CD4-positive, alpha-beta T cell treated with Interleukin-17A for 4 hours (primary cell): ENCODE data around the gene AKAP5.
A peak's percentile ranks its signal among the peaks of the same experiment; 100 is the strongest.

Experiments used
- DNase-seq: peaks from one replicate; pipeline ENCODE4 v3.0.0-alpha.2; 2020; ENCODE audit warnings: mixed read lengths

The AKAP5 gene

GRCh38 chr14:64463195-64463594 is 2.1 kb upstream of the AKAP5 start:
- DNase-seq, result no peak

DNA sequence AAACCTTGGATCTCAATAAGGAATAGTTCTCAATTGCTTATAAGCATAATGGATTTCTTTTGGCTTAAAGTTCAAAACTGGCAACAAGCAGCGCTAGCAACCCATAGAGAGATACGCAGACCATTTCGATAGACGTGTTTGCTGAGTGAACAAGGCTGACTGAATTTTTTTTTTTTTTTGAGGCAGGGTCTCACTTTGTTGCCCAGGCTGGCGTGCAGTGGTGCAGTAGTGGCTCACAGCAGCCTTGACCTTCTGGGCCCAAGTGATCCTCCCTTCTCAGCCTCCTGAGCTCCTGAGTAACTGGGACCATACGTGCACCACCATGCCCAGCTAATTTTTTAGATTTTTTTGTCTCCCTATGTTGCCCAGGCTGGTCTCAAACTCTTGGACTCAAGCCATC is 1.4 kb upstream of the AKAP5 start:
- DNase-seq, result no peak

GRCh38 chr14:64464651-64465050 is 648 bp upstream of the AKAP5 start:
- DNase-seq, result no peak

DNA sequence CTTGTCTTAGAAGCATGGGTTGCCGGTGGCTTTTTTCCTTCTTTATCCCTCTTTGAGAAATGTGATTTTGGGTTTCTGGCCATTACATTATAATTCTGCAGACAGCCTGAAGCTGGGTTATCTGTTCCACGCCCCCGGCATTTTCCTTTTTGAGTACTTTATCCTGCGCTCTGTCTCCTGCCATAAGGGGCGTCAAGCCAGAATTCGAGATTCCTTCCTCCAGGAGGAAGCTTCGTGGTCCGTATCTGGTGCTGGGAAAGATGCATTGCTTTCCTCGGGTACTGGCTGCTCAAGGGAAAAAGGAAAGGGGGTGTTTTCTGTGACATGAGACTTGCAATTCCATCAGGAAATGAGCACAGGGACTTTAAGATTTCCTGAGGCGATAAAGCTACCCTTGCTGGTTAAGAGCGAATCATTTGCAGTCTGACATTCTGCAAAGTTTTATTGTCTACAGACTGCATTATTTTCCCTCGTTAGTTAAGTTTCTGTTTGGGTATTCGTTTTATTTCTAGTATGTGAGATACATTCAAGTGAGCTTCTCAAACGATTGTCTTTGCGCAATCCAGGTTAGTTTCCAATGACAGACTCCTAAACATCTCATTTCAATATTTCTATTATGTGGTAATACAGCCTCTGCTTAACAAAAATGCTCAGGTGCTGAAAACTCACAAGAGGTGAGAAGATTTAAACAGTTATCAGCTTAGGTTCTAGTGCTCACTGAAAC is 694 bp downstream of the AKAP5 start:
- DNase-seq, result peak; percentile 8

DNA sequence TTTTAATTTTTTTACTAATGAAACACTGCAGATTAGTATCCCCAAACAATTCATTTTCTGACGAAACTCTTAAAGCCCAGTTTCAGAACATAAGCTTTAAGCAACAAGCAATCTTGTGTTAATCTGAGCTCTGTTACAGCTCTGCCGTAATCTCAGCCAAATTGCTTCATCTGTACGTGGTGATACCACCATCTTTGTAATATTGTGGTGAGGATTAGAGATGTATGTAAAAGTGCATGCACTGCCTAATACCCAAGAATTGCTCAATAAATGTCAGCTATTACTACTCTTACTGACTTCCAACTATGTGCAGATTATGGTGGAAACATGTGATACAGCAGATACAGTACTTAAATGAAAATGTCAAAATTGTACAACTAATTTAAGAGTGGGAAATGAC is 1.8 kb downstream of the AKAP5 start:
- DNase-seq, result no peak

GRCh38 chr14:64467566-64467965 is 2.3 kb downstream of the AKAP5 start:
- no peak for DNase-seq

- no peak for DNase-seq
Measured at GRCh38 chr14:64468451-64468850, 3.2 kb downstream of the AKAP5 start.

DNA sequence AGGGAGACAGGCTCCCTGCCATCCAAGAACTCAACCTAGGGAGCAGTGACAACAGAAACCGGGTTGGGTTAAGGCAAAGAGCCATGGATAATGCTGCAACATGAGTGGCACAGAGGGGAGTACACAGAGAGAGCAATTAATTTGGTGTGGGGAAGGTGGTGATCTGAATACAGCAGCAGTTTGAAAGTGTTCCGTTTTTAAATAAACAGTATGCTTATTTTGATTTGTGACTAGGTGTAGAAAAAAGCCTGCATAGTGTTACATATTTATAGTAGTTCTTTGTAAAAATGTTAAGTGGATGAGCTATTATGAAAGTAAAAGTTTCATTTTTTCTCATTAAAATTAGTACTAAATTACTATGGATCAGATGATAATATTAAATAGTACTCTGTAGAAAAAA is 8.7 kb downstream of the AKAP5 start:
- no peak for DNase-seq

GRCh38 chr14:64474698-64475097 is 9.4 kb downstream of the AKAP5 start:
- DNase-seq, result no peak

DNA sequence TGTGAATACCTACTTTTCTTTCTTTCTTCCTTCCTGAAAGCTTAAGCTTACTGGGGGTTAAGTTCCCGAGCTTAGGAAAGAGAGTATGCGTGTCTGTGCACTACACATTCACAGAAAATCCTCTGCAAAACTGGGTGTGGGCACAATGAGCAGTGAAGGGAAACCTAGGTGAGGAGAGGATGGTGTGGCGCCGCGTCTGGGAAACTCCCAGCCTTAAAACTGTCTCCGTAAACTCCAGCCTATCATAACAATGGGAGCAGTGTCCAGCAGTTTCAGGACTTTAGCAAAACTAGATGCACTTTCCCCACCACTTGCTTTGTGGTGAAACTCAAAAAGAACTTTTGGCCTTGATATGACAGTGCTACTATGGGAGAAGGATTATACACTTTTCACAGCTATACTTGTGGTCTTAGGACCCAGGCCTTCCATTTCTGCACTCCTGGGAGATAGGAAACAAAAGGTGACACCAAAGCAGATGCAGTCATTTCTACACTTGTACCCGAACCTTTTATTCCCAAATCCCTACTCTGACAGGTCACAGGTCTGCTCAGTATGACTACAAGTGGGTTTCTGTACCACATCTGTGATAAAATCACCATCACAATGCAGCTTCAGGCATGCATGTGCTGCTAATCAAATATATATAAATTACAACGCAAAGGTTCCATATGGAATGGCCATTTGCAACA is 10.4 kb downstream of the AKAP5 start:
- no peak for DNase-seq

DNA sequence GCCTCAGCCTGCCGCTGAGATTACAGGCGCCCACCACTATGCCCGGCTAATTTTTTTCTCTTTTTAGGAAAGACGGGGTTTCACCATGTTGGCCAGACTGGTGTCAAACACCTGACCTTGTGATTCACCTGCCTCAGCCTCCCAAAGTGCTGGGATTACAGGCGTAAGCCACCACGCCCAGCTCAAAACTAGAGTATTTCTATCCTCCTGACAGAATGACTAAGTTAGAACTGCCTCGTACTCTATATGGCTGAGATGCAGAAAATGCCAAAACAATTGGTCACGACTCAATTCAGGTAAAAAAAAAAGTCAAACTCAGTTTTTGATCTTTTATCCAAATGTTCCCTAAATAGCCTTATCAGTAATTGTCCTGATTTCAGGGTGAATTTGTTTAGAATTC is 11.1 kb downstream of the AKAP5 start:
- DNase-seq, result no peak

DNA sequence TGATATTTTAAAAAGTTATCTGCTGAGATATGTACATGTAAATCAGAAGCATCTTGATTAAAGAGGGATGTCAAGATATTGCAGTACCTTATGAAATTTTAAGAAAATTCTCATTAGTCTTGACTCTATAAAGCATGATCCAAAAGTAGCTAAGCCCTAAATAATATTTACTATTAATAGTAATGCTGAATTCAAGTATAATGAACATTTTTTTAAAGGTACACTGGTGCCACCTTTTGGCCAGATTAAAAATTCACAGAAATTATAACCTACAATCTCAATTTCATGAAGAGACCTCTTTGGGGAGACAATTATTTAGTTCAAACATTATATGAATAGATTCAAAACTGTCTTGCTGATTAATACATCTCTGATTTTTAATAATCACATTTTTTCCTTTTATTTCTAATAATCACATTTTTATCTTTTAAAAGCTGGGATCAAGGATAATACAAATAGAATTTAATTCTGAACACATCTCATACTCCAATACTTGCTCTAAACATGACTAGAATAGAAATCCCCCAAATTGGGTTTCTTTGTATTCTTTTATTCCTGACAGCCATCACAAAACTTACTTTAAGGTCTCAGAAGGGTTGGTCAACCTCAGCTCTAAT is 13.4 kb downstream of the AKAP5 start:
- no peak for DNase-seq

GRCh38 chr14:64488590-64489099 is 23.3 kb downstream of the AKAP5 start:
- DNase-seq, result no peak

- no peak for DNase-seq
Measured at GRCh38 chr14:64491637-64492036, 26.3 kb downstream of the AKAP5 start.

DNA sequence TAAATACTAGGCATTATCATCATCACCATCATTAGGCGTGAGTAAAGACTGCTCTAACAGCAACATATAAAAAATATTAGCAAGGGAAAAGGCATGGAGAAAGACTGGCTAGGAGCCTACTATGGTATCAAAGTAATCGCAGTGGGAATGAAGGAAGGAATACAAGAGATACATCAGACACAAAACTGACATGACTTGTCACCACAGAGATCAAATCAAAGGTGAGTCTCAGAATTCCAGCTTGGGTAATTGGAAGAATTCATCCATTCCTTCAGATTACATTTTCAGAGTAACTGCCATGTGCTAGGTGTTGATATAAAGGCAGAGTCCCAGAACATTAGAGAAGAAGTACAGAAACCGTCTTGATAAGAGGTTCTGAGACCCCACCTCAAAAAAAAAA is 28.2 kb downstream of the AKAP5 start:
- no peak for DNase-seq

- no peak for DNase-seq
Measured at GRCh38 chr14:64495252-64495651, 30.0 kb downstream of the AKAP5 start.

- no peak for DNase-seq
Measured at GRCh38 chr14:64496764-64497163, 31.5 kb downstream of the AKAP5 start.

DNA sequence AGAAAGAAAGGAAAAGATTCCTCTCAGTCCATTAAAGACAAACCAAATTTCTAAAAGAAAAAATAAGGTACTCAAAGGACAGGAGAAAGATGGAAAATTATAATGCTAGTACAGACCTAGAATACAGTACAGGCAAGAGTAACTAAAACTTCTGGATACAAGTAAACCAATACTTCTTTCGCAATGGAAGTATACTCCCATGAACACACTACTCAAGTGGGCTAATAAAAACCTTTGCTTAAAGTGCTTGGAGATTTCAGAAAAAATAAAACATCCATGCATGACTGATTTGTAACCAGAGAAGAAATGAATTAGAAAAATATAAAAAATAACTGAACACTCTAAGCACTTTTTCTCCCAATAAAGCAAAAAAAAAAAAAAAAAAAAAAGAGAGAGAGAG is 34.8 kb downstream of the AKAP5 start:
- DNase-seq, result no peak

- peak; percentile 14 for DNase-seq
Measured at GRCh38 chr14:64501411-64502171, 36.3 kb downstream of the AKAP5 start.

GRCh38 chr14:64502456-64502855 is 37.2 kb downstream of the AKAP5 start:
- DNase-seq, result peak; percentile 30

DNA sequence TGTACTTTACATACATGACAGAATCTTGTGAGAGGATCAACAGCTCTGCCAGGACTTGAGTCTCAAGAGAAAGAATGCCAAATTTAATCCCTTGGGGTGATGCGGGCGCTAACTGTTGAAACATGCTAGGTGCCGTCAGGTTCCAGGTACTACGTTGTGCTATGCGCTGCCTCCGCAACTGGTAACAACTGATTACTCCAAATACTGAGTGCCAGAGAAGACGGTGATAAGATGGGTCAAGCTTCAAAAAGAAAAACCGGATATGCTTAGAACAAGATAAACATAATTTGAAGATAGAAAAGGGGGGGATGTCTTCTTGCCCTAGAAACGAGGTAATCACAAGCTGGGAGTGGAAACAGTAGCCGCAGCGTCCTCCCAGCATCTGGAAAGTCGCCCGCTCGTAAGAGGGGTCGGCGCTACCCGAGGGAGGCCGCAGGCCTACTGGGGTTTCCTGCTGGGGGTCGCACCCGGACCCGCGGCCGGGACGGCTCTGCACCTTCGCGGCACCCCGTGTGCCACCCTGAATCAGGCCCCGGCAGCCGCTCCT is 37.7 kb downstream of the AKAP5 start:
- DNase-seq, result peak; percentile 45

DNA sequence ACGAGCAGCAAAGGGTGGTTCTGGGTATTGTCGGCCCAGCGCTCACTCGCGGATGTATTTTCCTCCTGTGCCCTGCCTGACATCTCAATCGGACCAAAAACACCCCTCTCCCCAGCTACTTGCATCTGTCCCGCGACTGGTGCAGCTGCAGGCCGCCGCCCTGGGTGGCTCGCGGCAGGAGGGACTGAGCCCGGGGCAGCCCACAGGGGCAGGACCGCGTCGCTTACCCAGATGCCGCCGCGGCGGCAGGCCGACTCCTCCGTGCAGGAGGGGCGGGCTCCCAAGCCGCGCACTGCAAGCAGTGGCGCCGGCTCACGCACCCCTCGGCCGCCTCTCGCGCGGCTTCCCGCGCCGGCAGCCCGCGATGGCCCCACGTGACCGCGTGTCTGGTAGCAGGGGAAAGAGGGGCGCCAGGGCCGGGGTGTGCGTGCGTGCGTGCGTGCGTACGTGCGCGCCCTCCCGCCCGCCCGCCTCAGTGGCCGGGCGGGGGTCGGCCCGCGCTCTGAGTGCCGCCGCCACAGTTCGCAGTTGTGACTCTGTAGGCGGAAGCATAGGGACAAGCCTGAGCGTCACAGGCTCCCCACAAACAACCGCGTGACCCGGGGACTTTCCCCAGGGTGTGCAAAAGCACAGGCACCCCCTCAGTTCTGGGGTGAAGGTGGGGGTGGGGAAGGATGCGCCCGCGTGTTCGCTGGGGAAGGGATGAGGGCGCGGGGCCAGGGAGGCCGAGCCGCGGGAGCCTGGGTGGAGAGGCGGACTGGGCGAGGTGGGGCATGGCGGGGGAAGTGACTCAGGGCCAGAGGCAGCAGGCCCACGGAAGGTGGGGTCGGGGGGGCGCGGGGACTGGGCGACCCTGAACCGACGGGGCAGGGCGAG is 38.4 kb downstream of the AKAP5 start, which contains the start of gene ZBTB25:
ZBTB25 (minus strand) TSS at position 405 of the 876 bp plus-strand sequence. CDS start 13,305 bp downstream, outside the sequence.
- DNase-seq, result peak; percentile 94
